Measurements from ENCODE around the gene HLCS. TPM values are rescaled to one million over a fixed set of nuclear protein-coding genes. Genes with fewer than 3 reads are reported as not detected.
A peak's percentile ranks its signal among the peaks of the same experiment; 100 is the strongest.

Gene HLCS
- polyA plus RNA-seq, 1 of the 3 experiments (the other 2 are of a cell fraction): 13.0 TPM

GRCh38 chr21:36701756-36702621 is 264.5 kb downstream of the HLCS start (continued):
- TF ChIP-seq, protein P1, sequence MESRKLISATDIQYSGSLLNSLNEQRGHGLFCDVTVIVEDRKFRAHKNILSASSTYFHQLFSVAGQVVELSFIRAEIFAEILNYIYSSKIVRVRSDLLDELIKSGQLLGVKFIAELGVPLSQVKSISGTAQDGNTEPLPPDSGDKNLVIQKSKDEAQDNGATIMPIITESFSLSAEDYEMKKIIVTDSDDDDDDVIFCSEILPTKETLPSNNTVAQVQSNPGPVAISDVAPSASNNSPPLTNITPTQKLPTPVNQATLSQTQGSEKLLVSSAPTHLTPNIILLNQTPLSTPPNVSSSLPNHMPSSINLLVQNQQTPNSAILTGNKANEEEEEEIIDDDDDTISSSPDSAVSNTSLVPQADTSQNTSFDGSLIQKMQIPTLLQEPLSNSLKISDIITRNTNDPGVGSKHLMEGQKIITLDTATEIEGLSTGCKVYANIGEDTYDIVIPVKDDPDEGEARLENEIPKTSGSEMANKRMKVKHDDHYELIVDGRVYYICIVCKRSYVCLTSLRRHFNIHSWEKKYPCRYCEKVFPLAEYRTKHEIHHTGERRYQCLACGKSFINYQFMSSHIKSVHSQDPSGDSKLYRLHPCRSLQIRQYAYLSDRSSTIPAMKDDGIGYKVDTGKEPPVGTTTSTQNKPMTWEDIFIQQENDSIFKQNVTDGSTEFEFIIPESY (IDR thresholded peaks at IDR 0.05; ENCODE audit: borderline replicate concordance, low read depth): no peak
- TF ChIP-seq, protein P2, sequence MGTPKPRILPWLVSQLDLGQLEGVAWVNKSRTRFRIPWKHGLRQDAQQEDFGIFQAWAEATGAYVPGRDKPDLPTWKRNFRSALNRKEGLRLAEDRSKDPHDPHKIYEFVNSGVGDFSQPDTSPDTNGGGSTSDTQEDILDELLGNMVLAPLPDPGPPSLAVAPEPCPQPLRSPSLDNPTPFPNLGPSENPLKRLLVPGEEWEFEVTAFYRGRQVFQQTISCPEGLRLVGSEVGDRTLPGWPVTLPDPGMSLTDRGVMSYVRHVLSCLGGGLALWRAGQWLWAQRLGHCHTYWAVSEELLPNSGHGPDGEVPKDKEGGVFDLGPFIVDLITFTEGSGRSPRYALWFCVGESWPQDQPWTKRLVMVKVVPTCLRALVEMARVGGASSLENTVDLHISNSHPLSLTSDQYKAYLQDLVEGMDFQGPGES (IDR thresholded peaks at IDR 0.05; ENCODE audit: low read depth, low read length): no peak
- no peak for TF ChIP-seq JUND (IDR thresholded peaks at IDR 0.05)

- Histone ChIP-seq H3K4me3 (ENCODE audit: low read depth in 2 of 2, low read length in 1 of 2) (no peak overlapping the region), H3K36me3 (replicated peaks in 1 of 2; ENCODE audit: control insufficient read depth in 1 of 2, insufficient read depth in 2 of 2, low read length in 1 of 2) (no peaks in the 10 kb centered on the region), H3K79me2 (ENCODE audit: insufficient read depth) (no peaks in the 10 kb centered on the region), H3K27ac (ENCODE audit: low read depth in 2 of 2, low read length in 1 of 2) (no peak overlapping the region), H3K27me3 (ENCODE audit: insufficient read depth) (peaks cover 98% of the 10 kb centered on the region), H2AFZ (ENCODE audit: low read depth) (no peak overlapping the region), H3K4me2 (0 out of 2 replicates have a peak overlapping the region, but pooled peaks have one; percentile 19), H3K9ac (no peak overlapping the region), H4K20me1 (ENCODE audit: insufficient read depth) (peaks cover 14% of the 10 kb centered on the region; the same call in 1 of the 2 replicates), H3K9me3 (no peaks in the 10 kb centered on the region), H3K4me1 (ENCODE audit: control insufficient read depth in 1 of 2, insufficient read depth in 2 of 2, low read depth in 1 of 2, low read length in 1 of 2) (peaks cover 0 to 6% of the 10 kb centered on the region in 2 experiments; a peak in 2 of 4 replicates), H3F3A (replicated peaks; ENCODE audit: insufficient read depth) (no peaks in the 10 kb centered on the region), H3K9me2 (no peaks in the 10 kb centered on the region)
- TF ChIP-seq, protein P3, sequence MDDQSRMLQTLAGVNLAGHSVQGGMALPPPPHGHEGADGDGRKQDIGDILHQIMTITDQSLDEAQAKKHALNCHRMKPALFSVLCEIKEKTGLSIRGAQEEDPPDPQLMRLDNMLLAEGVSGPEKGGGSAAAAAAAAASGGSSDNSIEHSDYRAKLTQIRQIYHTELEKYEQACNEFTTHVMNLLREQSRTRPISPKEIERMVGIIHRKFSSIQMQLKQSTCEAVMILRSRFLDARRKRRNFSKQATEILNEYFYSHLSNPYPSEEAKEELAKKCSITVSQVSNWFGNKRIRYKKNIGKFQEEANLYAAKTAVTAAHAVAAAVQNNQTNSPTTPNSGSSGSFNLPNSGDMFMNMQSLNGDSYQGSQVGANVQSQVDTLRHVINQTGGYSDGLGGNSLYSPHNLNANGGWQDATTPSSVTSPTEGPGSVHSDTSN (IDR thresholded peaks at IDR 0.05): no peak
- TF ChIP-seq EZH2phosphoT487 (IDR thresholded peaks at IDR 0.05; ENCODE audit: borderline replicate concordance, low read depth): no peak
- no peak for TF ChIP-seq MEF2A (IDR thresholded peaks at IDR 0.05; ENCODE audit: borderline replicate concordance, low read depth)
- TF ChIP-seq CTCF (IDR thresholded peaks at IDR 0.05): no peak
- TF ChIP-seq RXRA (IDR thresholded peaks at IDR 0.05; ENCODE audit: borderline replicate concordance, low read depth): no peak
- no peak for TF ChIP-seq NFIC (IDR thresholded peaks at IDR 0.05; ENCODE audit: borderline replicate concordance)
- TF ChIP-seq FOXJ3 (CRISPR knock-in tag; IDR thresholded peaks at IDR 0.05): no peak
- WGBS (ENCODE audit: low lambda C conversion rate): 11% methylated on average over 18 of the region's 65 CpGs
- DNase-seq: peak; percentile 51
- ChIA-PET POLR2A (no interaction called here), CTCF (no interaction called here)
These were observed 265.3 kb downstream of the HLCS start for GRCh38 chr21:36700971-36701755.

Small RNAs within 50 kb of the gene (small RNA-seq; reads per million reads assigned to genes)
- gene RF00019: 0 reads per million in 7 experiments
- 0 to 12.4 (median 0.52) reads per million in 7 experiments for gene RNA5SP491

Other genes starting within 250 kb of the HLCS start
- gene RIPPLY3, start 40.0 kb upstream of the HLCS start, polyA plus RNA-seq (2012; rRNA removed): 0.03 TPM in 2 replicates
- 28.3 and 34.7 TPM in 2 replicates for gene PIGP, start 106.4 kb upstream of the HLCS start, polyA plus RNA-seq (2012; rRNA removed)
- 35.7 and 42.0 TPM in 2 replicates for gene TTC3, start 106.6 kb upstream of the HLCS start, polyA plus RNA-seq (2012; rRNA removed)